ENCODE measurements around the gene SLC45A3. TPM values are rescaled to one million over a fixed set of nuclear protein-coding genes. Genes with fewer than 3 reads are reported as not detected.

Gene SLC45A3, protein sequence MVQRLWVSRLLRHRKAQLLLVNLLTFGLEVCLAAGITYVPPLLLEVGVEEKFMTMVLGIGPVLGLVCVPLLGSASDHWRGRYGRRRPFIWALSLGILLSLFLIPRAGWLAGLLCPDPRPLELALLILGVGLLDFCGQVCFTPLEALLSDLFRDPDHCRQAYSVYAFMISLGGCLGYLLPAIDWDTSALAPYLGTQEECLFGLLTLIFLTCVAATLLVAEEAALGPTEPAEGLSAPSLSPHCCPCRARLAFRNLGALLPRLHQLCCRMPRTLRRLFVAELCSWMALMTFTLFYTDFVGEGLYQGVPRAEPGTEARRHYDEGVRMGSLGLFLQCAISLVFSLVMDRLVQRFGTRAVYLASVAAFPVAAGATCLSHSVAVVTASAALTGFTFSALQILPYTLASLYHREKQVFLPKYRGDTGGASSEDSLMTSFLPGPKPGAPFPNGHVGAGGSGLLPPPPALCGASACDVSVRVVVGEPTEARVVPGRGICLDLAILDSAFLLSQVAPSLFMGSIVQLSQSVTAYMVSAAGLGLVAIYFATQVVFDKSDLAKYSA
- polyA plus RNA-seq (2.1 to 2.8 TPM (median 2.5 TPM) in 3 replicates), polyA minus RNA-seq (1.9 to 3.7 TPM (median 2.1 TPM) in 3 replicates)
- not detected for polyA plus RNA-seq (2011; ENCODE audit: low read depth)
- 1.3 and 1.6 TPM in 2 replicates for polyA plus RNA-seq (2011; cell fraction: cytosol; rRNA removed)
- polyA plus RNA-seq (2011; cell fraction: nucleus; rRNA removed): 3.4 and 4.0 TPM in 2 replicates
- polyA plus RNA-seq (2012; ENCODE audit: low replicate concordance): 0.54 and 3.0 TPM in 2 replicates
- polyA minus RNA-seq (2011; cell fraction: cytosol; rRNA and poly(A)+ RNA removed): 3.5 TPM
- polyA minus RNA-seq (2011; cell fraction: nucleus; rRNA and poly(A)+ RNA removed): 3.1 and 3.4 TPM in 2 replicates

DNA sequence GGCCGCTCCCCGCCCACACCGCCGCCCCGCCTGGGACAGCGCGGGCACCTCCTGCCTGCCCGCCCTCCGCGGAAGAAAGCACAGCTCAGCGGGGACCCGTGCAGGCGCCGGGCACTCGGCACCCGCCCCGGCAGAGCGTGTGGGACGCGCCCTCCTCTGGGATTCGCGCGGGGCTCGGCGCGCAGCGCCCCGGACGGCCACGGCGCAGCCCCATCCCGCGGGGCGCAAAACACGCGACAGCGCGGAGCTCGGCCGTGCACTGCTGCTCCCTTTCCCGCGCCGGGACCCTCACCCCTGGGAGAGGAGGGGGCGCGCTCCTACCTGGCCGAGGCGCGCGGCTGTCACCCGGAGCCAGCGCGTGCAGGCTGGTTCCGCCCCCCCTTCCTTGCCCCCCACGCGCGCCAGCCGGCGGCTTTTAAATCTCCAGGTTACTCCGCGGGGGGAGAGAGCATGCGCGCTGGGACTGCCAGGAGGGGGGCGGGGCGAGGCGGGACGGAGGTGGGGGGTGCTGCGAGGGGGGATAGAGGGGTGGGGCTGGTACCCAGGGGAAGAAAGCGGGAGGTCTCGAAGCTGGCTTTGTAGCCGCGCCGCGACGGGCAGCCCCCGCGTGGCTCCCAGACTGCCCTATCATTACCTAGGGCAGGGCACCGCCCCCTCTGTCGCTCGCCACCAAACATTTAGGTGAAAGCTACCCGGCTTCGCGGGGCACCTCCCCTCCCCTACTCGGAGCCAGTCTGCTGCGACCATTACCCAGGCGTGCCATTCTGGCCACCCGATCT, at the start of gene SLC45A3:
Gene SLC45A3, minus strand, starts transcription at position 437 of the 779 bp plus-strand sequence. CDS start 15,853 bp downstream, outside the sequence.
- Histone ChIP-seq H4K20me1 (ENCODE audit: control insufficient read depth, extremely low read depth, insufficient read depth, low read length) (no peaks in the 10 kb centered on the region), H3K4me2 (ENCODE audit: control insufficient read depth, extremely low read depth, insufficient read depth, low read depth, low read length) (peak within 1 kb of the TSS; percentile 88), H3K79me2 (ENCODE audit: control insufficient read depth, insufficient read depth, low read length) (peaks cover 4% of the 10 kb centered on the region), H3K9ac (ENCODE audit: control insufficient read depth, extremely low read depth, insufficient read depth, low read length) (peak within 1 kb of the TSS; percentile 69), H3K9me1 (ENCODE audit: control insufficient read depth, extremely low read depth, insufficient read depth, low read length) (no peaks in the 10 kb centered on the region), H3K9me3 (ENCODE audit: control insufficient read depth, low read depth, low read length) (no peaks in the 10 kb centered on the region), H3K4me3 (ENCODE audit: control insufficient read depth in 2 of 3, extremely low read depth in 1 of 3, insufficient read depth in 2 of 3, low read depth in 1 of 3, low read length in 3 of 3) (peak within 1 kb of the TSS; percentile 61 to 79 (median 73)), H2AFZ (ENCODE audit: control insufficient read depth, low read length) (peak within 1 kb of the TSS; percentile 78), H3K27ac (ENCODE audit: control insufficient read depth, insufficient read depth, low read length) (no peak within 1 kb of the TSS), H3K36me3 (ENCODE audit: control insufficient read depth in 2 of 2, extremely low read depth in 1 of 2, insufficient read depth in 2 of 2, low read length in 2 of 2) (peaks cover 0 to 2% of the 10 kb centered on the region in 2 experiments), H3K4me1 (ENCODE audit: control insufficient read depth, extremely low read depth, insufficient read depth, low read length) (peaks cover 12% of the 10 kb centered on the region), H3K27me3 (ENCODE audit: control insufficient read depth, extremely low read depth, insufficient read depth, low read length) (no peaks in the 10 kb centered on the region)
- no peak for FAIRE-seq
- TF ChIP-seq, protein P1, sequence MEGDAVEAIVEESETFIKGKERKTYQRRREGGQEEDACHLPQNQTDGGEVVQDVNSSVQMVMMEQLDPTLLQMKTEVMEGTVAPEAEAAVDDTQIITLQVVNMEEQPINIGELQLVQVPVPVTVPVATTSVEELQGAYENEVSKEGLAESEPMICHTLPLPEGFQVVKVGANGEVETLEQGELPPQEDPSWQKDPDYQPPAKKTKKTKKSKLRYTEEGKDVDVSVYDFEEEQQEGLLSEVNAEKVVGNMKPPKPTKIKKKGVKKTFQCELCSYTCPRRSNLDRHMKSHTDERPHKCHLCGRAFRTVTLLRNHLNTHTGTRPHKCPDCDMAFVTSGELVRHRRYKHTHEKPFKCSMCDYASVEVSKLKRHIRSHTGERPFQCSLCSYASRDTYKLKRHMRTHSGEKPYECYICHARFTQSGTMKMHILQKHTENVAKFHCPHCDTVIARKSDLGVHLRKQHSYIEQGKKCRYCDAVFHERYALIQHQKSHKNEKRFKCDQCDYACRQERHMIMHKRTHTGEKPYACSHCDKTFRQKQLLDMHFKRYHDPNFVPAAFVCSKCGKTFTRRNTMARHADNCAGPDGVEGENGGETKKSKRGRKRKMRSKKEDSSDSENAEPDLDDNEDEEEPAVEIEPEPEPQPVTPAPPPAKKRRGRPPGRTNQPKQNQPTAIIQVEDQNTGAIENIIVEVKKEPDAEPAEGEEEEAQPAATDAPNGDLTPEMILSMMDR (optimal IDR thresholded peaks at IDR 0.05 in 1 of 3, IDR thresholded peaks at IDR 0.05 in 1 of 3, conservative IDR thresholded peaks at IDR 0.05 in 1 of 3; ENCODE audit: extremely low read depth in 1 of 3, insufficient read depth in 2 of 3, low read length in 3 of 3): no peak
- TF ChIP-seq EZH2 (IDR thresholded peaks at IDR 0.05; ENCODE audit: low read length): no peak
- DNase-seq (ENCODE audit: low read depth, low spot score): no peak
- dilution Hi-C loops (cut with MboI; ENCODE audit: extremely low pct_ligation_motif_present, low sequenced_read_pairs): no loop called here

DNA sequence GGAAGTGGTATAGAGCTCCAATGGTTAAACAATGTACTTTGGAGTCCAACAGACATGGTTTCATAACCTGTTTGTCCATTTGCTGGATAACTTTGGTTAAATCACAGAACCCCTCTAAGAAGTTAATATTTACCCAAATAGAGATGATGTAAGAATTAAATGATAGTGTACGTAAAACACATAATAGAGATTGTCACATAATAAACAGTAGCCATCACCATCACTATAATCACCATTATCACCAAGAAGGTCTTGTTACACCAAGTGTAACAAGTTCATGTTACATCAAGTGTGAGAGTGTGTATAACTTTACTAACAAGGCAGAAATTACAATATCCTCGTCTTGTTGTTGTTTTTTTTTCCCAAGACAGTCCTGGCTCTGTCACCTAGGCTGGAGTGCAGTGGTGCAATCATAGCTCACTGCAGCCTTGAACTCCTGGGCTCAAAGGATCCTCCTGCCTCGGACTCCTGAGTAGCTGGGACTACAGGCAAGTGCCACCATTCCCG, 46.4 kb upstream of the SLC45A3 start:
- Histone ChIP-seq H3K9ac (ENCODE audit: control insufficient read depth, extremely low read depth, insufficient read depth, low read length) (no peak overlapping the region), H2AFZ (ENCODE audit: control insufficient read depth, low read length) (no peak overlapping the region), H3K9me3 (ENCODE audit: control insufficient read depth, low read depth, low read length) (no peaks in the 10 kb centered on the region), H3K4me1 (ENCODE audit: control insufficient read depth, extremely low read depth, insufficient read depth, low read length) (no peaks in the 10 kb centered on the region), H3K4me3 (ENCODE audit: control insufficient read depth in 2 of 3, extremely low read depth in 1 of 3, insufficient read depth in 2 of 3, low read depth in 1 of 3, low read length in 3 of 3) (no peak overlapping the region), H3K4me2 (ENCODE audit: control insufficient read depth, extremely low read depth, insufficient read depth, low read depth, low read length) (no peak overlapping the region), H3K27me3 (ENCODE audit: control insufficient read depth, extremely low read depth, insufficient read depth, low read length) (no peaks in the 10 kb centered on the region), H4K20me1 (ENCODE audit: control insufficient read depth, extremely low read depth, insufficient read depth, low read length) (no peaks in the 10 kb centered on the region), H3K79me2 (ENCODE audit: control insufficient read depth, insufficient read depth, low read length) (peaks cover 36% of the 10 kb centered on the region), H3K9me1 (ENCODE audit: control insufficient read depth, extremely low read depth, insufficient read depth, low read length) (no peaks in the 10 kb centered on the region), H3K36me3 (ENCODE audit: control insufficient read depth in 2 of 2, extremely low read depth in 1 of 2, insufficient read depth in 2 of 2, low read length in 2 of 2) (peaks cover 0 to 11% of the 10 kb centered on the region in 2 experiments), H3K27ac (ENCODE audit: control insufficient read depth, insufficient read depth, low read length) (no peak overlapping the region)
- dilution Hi-C loops (cut with MboI; ENCODE audit: extremely low pct_ligation_motif_present, low sequenced_read_pairs): no loop called here
- DNase-seq (ENCODE audit: low read depth, low spot score) (no peak), FAIRE-seq (no peak)
- no peak for TF ChIP-seq EZH2 (IDR thresholded peaks at IDR 0.05; ENCODE audit: low read length)

Data from keratinocyte (primary cell).